ENCODE results near the gene LRRC74B. TPM values are rescaled to one million over a fixed set of nuclear protein-coding genes. Genes with fewer than 3 reads are reported as not detected.
"Not testable (repeated sequence)": the region's sequence is repeated elsewhere in the genome, so short reads cannot be mapped to it uniquely, and the experiment has no call there.

Gene LRRC74B
- total RNA-seq, 1 experiment from 2014 or later, result not detected

GRCh38 chr22:21082248-21082647 lies 36.5 kb downstream of the LRRC74B start:
- CTCF ChIA-PET, result no interaction called here
- no TSS peak for BruUV-seq (replicated peaks)
- H3K9me2 ChIP-seq (ENCODE audit: insufficient read depth), result no peaks in the 10 kb centered on the region

GRCh38 chr22:21087119-21087518 lies 41.4 kb downstream of the LRRC74B start:
- H3K4me3 ChIP-seq, result no peak overlapping the region
- H2AFZ ChIP-seq, result no peak overlapping the region
- intact Hi-C loops (cut with micrococcal nuclease; ENCODE audit: unreplicated experiment), result no loop called here
- no peaks in the 10 kb centered on the region for H3K27me3 ChIP-seq (ENCODE audit: insufficient read depth, low read depth)
- no peaks in the 10 kb centered on the region for H3F3A ChIP-seq (ENCODE audit: insufficient read depth, low read depth)
- no peak overlapping the region for H3K4me2 ChIP-seq
- no peaks in the 10 kb centered on the region for H4K20me1 ChIP-seq (ENCODE audit: insufficient read depth)
- H3K36me3 ChIP-seq (ENCODE audit: low read depth), result no peaks in the 10 kb centered on the region
- ChIA-PET CTCF (no interaction called here), POLR2A (ENCODE audit: unreplicated experiment) (no interaction called here)
- no peak overlapping the region for H3K27ac ChIP-seq
- H3K4me1 ChIP-seq (replicated peaks; ENCODE audit: insufficient read depth), result no peaks in the 10 kb centered on the region
- no peak for DNase-seq
- H3K79me2 ChIP-seq (ENCODE audit: low read depth), result no peaks in the 10 kb centered on the region
- no TSS peak for BruUV-seq (replicated peaks)
- no peak for TF ChIP-seq EZH2 (IDR thresholded peaks at IDR 0.05; ENCODE audit: low read depth)
- no peak for TF ChIP-seq CTCF (conservative IDR thresholded peaks at IDR 0.05)
- no peaks in the 10 kb centered on the region for H3K9me2 ChIP-seq (ENCODE audit: insufficient read depth)
- no peaks in the 10 kb centered on the region for H3K9me3 ChIP-seq (ENCODE audit: insufficient read depth, low read depth)

More at GRCh38 chr22:21082248-21082647, 36.5 kb downstream of the LRRC74B start:
- no peak overlapping the region for H3K4me3 ChIP-seq
- TF ChIP-seq CTCF (conservative IDR thresholded peaks at IDR 0.05) (no peak), EZH2 (IDR thresholded peaks at IDR 0.05; ENCODE audit: low read depth) (no peak)
- DNase-seq, result no peak
- H3K4me2 ChIP-seq, result no peak overlapping the region
- POLR2A ChIA-PET (ENCODE audit: unreplicated experiment), result no interaction called here
- no peaks in the 10 kb centered on the region for H3K36me3 ChIP-seq (ENCODE audit: low read depth)
- H3K27ac ChIP-seq, result no peak overlapping the region
- no peaks in the 10 kb centered on the region for H3K79me2 ChIP-seq (ENCODE audit: low read depth)
- no peaks in the 10 kb centered on the region for H3K4me1 ChIP-seq (replicated peaks; ENCODE audit: insufficient read depth)
- no peaks in the 10 kb centered on the region for H4K20me1 ChIP-seq (ENCODE audit: insufficient read depth)
- H3F3A ChIP-seq (ENCODE audit: insufficient read depth, low read depth), result no peaks in the 10 kb centered on the region
- H3K9me3 ChIP-seq (ENCODE audit: insufficient read depth, low read depth), result no peaks in the 10 kb centered on the region
- H2AFZ ChIP-seq, result no peak overlapping the region
- H3K27me3 ChIP-seq (ENCODE audit: insufficient read depth, low read depth), result no peaks in the 10 kb centered on the region
- intact Hi-C loops (cut with micrococcal nuclease; ENCODE audit: unreplicated experiment), result no loop called here

GRCh38 chr22:21087926-21088325 lies 42.2 kb downstream of the LRRC74B start:
- H3K36me3 ChIP-seq (ENCODE audit: low read depth); H3K4me1 ChIP-seq (replicated peaks; ENCODE audit: insufficient read depth); H3K27ac ChIP-seq; H3K9me2 ChIP-seq (ENCODE audit: insufficient read depth); intact Hi-C loops (cut with micrococcal nuclease; ENCODE audit: unreplicated experiment); POLR2A ChIA-PET (ENCODE audit: unreplicated experiment); H3K27me3 ChIP-seq (ENCODE audit: insufficient read depth, low read depth); H3F3A ChIP-seq (ENCODE audit: insufficient read depth, low read depth); CTCF ChIA-PET; DNase-seq; H2AFZ ChIP-seq; H3K4me3 ChIP-seq; H3K9me3 ChIP-seq (ENCODE audit: insufficient read depth, low read depth); BruUV-seq (replicated peaks); H4K20me1 ChIP-seq (ENCODE audit: insufficient read depth); H3K79me2 ChIP-seq (ENCODE audit: low read depth); H3K4me2 ChIP-seq: not testable (repeated sequence)

- H3K27me3 ChIP-seq (ENCODE audit: insufficient read depth, low read depth); H2AFZ ChIP-seq; H4K20me1 ChIP-seq (ENCODE audit: insufficient read depth); H3F3A ChIP-seq (ENCODE audit: insufficient read depth, low read depth); H3K79me2 ChIP-seq (ENCODE audit: low read depth); H3K9me2 ChIP-seq (ENCODE audit: insufficient read depth); CTCF ChIA-PET; DNase-seq; H3K4me1 ChIP-seq (replicated peaks; ENCODE audit: insufficient read depth); H3K4me3 ChIP-seq; BruUV-seq (replicated peaks); H3K27ac ChIP-seq; H3K9me3 ChIP-seq (ENCODE audit: insufficient read depth, low read depth); POLR2A ChIA-PET (ENCODE audit: unreplicated experiment); H3K36me3 ChIP-seq (ENCODE audit: low read depth); intact Hi-C loops (cut with micrococcal nuclease; ENCODE audit: unreplicated experiment); H3K4me2 ChIP-seq: not testable (repeated sequence)
Measured at GRCh38 chr22:21091220-21091619, 45.5 kb downstream of the LRRC74B start.

Measured in PC-9 (cell line).